NCI-H2107 treated with DMSO at 0.1 percent for 48 hours (cell line): ENCODE measurements around the gene RAE1.
A peak's percentile ranks its signal among the peaks of the same experiment; 100 is the strongest.
"Not testable (repeated sequence)": the region's sequence is repeated elsewhere in the genome, so short reads cannot be mapped to it uniquely, and the experiment has no call there.

ENCODE experiments used
- DNase-seq: peaks from one replicate; lab custom pipeline; 2025; ENCODE audit not compliant: unreplicated experiment; lab: John Stamatoyannopoulos, UW

The RAE1 gene

GRCh38 chr20:57412347-57413029 is 61.4 kb downstream of the RAE1 start:
- DNase-seq: no peak

DNA sequence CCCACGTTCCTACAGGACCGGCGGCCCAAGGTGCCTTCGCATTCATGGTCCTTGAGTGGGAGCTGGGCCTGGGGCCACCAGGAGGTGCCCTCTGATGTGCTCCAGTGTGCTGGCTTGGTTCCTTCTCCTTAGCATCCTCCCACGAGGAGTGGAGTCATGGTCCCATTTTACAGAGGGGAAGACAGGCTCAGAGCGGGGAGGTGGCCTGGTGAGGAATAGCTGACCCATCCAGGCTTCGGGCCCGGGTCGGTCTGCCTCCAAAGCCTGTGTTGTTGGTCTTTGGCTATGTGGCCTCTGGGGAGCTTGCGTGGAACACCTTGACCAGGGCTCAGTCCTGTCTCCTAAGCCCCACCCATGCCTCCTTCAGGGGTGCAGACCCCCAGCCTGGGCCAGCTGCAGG is 62.9 kb downstream of the RAE1 start:
- no peak for DNase-seq

DNA sequence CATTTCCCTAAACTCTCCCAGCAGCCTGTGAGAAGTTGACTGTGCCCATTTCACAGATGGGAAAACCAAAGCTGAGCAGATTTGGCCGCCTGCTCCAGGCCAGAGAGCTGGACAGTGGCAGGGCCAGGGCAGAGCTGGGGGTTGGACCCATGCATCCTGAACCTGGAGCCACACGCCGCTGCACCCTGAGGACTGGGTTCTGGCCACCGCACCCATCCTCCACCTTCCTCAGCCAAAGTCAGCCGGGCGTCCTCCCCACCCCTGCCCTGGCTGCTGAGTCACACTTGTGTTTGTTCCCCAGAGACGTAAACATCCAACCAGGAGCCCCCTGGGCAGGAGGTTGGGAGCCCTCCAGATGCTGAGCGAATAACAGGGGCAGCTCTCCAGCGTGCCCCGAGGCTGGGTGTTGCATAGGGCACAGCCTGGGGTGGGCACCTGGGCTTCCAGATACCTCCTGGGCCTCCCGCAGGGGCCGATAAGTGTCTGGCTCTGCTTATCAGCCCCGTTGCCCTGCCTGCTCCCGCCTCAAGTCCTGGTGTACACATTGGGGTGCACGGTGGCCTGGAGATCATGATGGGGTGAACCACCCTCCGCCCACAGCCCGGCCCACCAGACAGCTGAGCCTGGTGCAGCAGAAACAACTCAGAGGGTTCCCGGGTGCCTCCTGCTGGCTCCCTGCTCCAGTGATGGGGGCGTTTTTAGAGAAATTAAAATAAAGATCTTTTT is 64.0 kb downstream of the RAE1 start:
- DNase-seq: no peak

GRCh38 chr20:57415771-57416170 is 64.7 kb downstream of the RAE1 start:
- DNase-seq: no peak

DNA sequence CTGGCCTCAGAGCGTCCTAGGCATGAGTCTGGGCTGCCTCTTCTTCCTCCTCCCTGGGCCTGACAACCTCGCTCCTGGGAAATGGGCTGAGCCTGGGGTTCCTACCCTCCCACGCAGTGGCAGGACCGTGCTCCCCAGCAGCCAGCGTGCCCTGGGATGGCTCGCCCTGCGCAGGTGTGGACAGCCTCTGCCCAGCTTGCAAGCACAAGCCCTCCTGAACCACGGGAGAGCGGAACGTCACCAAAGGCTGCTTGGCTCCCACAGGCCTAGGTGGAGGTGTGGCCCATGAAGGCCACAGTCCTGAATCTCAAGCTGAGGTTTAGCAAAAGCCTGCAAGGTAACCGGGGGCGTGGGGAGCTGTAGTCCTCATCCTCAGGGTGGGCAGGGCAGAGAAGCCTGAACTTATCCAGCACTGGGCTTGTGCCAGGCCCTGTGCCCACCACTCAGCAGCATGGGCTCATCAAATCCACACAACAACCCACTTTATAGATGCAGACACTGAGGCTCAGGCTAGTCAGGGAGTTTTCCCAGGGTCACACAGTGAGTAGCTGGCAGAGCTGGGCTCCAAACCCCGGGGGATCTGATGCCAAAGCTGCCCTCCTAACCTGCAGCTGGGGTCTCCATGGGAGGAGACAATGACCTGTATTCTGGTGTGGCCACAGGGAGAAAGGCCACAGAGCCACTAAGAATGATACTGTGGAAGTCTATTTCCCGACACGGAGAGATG is 65.4 kb downstream of the RAE1 start:
- DNase-seq: no peak

DNA sequence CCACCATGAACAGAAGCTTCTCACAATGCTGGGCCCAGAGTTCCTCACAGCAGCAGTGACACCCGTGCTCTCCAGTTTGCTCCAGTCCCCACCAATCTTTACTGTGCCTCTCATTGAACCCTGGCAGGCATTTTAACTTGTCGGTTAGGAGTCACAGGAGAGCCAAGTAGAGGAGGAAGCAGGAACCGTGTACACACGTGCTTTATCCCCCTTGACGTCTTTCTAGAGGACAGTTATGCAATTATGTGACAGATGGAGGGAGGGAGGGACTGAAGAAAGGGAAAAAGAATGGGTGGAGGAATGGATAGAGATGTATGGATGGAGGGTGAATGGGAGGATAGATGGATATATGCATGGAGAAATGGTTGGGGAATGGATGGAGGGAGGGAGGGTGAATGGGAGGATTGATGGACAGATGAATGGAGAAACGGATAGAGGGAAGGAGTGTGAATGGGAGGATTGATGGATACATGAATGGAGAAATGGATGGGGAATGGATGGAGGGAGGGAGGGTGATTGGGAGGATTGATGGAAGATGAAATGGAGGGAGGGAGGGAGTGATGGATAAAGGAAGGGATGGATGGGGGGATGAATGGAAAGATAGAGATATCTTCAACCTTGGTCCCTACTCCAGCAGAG is 66.1 kb downstream of the RAE1 start:
- DNase-seq: no peak

DNA sequence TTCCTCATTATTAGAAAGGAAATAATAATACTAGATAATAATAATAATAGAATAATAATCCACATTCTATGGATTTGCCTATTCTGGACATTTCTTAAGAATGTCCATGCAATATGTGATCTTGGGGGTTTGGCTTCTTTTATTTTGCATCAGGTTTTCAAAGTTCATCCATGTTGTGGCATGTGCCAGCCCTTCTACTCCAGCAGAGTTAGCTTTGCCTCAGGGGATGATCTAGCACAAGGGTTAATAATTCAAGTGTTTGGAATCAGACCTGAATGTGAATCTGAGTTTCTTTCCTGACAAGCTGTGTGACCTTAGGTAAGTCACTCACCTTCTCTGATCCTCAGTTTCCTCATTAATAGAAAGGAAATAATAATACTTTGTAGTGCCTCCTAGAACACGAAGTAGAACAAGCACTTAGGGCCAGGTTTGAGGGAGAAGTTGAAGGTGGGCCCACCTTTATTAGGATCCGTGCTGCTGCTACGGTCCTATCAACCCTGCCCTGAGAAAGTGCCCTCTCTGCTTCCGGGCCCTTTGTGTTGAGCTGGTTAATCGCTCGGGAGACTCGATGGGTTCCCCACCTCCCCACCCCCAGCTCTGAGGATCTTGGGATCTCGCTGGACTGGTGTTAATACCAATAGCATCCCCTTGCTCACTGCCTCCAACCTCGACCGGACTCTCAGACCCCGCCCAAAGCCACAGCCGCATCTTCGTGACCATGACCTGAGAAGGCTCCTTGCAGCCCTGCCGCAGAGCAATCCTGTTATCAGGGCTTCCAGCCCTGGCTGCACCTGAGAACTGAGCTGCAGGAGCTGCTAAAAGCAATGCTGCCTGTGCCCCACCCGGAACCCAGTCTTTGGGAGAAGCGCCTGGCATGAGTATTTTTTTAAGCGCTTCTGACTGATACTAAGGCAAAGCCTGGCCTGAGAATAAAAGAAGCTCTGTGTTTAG is 67.0 kb downstream of the RAE1 start:
- DNase-seq: no peak

- not testable (repeated sequence) for DNase-seq
Observed at GRCh38 chr20:57419479-57419878, 68.4 kb downstream of the RAE1 start.

- no peak for DNase-seq
Observed at GRCh38 chr20:57420571-57421252, 69.7 kb downstream of the RAE1 start.

DNA sequence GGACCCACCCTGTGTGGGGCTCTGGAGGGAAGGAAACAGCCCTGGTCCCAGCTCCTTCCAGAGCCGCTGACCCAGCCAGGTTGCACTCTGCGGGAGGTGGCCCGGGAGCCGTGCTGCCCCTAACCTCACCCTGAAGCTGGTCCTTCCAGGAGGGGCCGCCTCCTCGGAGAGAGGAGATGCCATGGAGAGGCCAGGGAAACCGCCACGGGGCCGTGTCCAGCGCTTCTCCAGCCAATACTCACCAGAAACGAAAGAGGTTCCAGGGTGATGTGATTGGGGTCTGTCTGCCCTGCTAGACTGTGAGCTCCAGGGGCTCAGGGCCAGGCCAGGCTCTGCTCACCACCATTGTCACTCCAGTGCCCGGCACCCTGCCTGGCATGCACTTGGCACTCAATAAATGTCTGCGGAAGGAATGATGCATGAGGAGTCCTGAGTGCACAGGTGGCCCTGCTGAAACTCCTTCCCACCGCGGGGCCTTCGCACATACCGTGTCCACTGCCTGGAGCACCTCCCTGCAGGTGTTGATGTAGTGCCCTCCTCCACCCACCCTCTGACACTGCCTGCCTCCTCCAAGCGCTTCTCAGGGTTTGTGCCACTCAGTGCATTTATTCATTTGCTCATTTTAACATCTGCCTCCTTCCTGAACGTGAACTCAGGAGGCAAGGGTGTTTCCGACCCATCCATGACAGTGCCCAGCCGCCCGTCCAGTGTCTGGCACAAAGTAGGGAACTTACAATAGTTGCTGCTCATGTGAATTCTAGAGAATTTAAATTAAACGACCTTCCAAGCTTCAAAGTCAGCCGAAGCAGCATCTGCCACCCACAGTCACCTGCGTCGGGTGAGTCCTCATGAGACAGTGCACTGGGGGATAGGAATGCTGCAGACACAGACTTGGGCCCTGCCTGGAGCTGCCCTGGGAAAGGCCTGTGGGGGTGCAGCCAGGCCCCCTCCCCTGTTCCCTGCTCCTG is 70.5 kb downstream of the RAE1 start:
- DNase-seq: no peak

DNA sequence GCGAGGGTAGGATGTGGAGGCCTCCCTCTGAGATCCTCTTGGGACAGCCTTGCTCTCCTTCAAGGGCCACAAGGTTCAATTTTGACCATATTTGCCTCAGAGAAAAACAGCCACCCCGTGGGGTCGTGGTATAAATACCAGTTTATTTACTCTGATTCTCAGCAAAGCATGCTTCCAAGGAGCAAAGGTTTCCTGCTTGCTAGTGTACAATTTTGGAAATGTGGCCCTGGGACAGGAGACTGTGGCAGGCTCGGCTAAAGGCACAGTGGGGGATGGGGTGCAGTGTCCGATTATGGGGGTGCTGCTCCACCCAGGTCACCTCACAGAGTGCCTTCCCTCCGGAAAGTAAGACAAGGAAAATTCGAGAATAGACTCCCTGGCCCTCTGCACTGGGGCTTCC is 71.2 kb downstream of the RAE1 start:
- DNase-seq: no peak

DNA sequence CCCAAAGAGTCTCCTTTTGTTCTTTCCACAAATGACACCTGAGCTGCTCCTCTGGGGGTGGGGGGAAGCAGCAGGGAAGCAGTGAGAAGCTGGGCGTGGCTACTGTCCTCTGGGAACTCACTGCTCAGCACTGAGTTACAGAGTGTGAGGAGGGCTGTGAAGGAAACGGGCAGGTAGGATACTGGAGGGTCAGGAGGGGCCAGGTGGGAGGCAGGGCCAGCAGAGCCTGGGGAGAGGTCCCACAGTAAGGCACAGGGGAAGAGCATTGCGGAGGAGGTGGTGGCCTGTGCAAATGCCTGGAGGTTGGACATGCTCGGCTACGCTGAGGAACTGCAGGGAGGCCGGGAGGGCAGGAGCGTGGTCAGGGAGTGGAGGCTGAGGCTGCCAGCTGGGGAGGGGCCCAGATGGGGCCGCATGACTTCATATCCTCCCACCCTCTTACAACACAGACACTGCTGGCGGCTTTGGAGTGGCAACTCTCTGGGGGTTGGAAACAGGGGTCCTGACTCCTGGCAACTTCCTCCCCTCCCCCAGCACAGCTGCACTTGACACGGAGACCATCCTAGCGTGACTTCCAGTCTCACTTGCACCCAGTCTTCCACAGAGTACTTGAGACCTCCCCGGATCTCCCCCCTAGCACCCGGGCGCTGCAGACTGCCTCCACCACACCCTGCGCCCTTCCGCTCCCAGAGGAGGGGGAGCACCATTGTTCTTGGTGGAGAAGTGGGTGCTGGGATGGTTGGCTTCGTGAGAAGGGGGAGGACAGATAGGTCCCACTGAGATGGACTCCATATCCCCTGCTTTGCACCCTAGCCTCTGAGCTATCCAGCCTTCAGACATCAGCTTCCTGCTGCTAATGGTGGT is 74.3 kb downstream of the RAE1 start:
- peak; percentile 92 for DNase-seq

- peak; percentile 89 for DNase-seq
Observed at GRCh38 chr20:57426271-57426689, 75.2 kb downstream of the RAE1 start.

- DNase-seq: no peak
Observed at GRCh38 chr20:57426831-57427230, 75.8 kb downstream of the RAE1 start.

- no peak for DNase-seq
Observed at GRCh38 chr20:57428324-57429158, 77.5 kb downstream of the RAE1 start.
